OCI-LY1 (cell line): ENCODE measurements around the gene CASP10.

Experiments used
- CTCF ChIP-seq: fragments of 200-600 bp; sonication (generic), shearing (Covaris generic); IDR thresholded peaks from 2 replicates; pipeline ENCODE4 v1.5.1; 2017; ENCODE audit warnings: mild to moderate bottlenecking, antibody characterized with exemption, low read length, moderate library complexity, mixed read lengths
- EZH2 ChIP-seq: fragments of 200-600 bp; sonication (generic), shearing (Covaris generic); IDR thresholded peaks from 2 replicates; pipeline ENCODE4 v1.8.0; 2017; ENCODE audit warnings: borderline replicate concordance, mixed run types, mild to moderate bottlenecking, antibody characterized with exemption, low read length, moderate library complexity, mixed read lengths

- TF ChIP-seq EZH2 (no peak), CTCF (no peak)
These were observed 14.8 kb downstream of the CASP10 start for GRCh38 chr2:201197781-201198180.
